CD4-positive, alpha-beta memory T cell (primary cell): ENCODE results near the gene CNTLN. TPM values are rescaled to one million over a fixed set of nuclear protein-coding genes. Genes with fewer than 3 reads are reported as not detected.
A peak's percentile ranks its signal among the peaks of the same experiment; 100 is the strongest.
"Not testable (repeated sequence)": the region's sequence is repeated elsewhere in the genome, so short reads cannot be mapped to it uniquely, and the experiment has no call there.

Source experiments
- CTCF ChIA-PET: fragments of 350-600 bp; sonication (Branson Sonifier 250); formaldehyde crosslinking; loops from one replicate; lab custom pipeline; 2021; ENCODE audit warnings: inconsistent platforms; ENCODE audit not compliant: partially characterized antibody; lab: Charles Lee
- POLR2A ChIA-PET: fragments of 350-600 bp; sonication (Branson Sonifier 250); formaldehyde crosslinking; loops from one replicate; lab custom pipeline; 2021; ENCODE audit not compliant: partially characterized antibody; lab: Charles Lee
- DNase-seq, 5 donors: peaks; one replicate each; pipeline versions ENCODE4 v3.0.0 to v3.0.0-alpha.2; 2020 to 2022; ENCODE audit warnings: mixed read lengths in 1 of 5
- H3K27ac ChIP-seq: one replicate; pipeline ENCODE4 v1.7.0; 2013; ENCODE audit warnings: low read depth, low read length
- H3K27me3 ChIP-seq: 2 replicates; pipeline ENCODE4 v1.7.0; 2013; ENCODE audit warnings: mild to moderate bottlenecking, low read length, moderate library complexity; ENCODE audit not compliant: insufficient read depth
- H3K36me3 ChIP-seq: 2 replicates; pipeline ENCODE4 v1.7.0; 2013; ENCODE audit warnings: mild to moderate bottlenecking, low read length, moderate library complexity; ENCODE audit not compliant: insufficient read depth
- H3K4me1 ChIP-seq: 2 replicates; pipeline ENCODE4 v1.7.0; 2013; ENCODE audit warnings: mild to moderate bottlenecking, low read length, moderate library complexity; ENCODE audit not compliant: insufficient read depth
- H3K4me3 ChIP-seq, 2 donors: one replicate each; pipeline ENCODE4 v1.7.0; 2013; ENCODE audit warnings: low read length in 2 of 2, mild to moderate bottlenecking in 1 of 2
- H3K9me3 ChIP-seq, 2 donors: one replicate each; pipeline ENCODE4 v1.7.0; 2013; ENCODE audit warnings: low read length in 2 of 2, control low read depth in 1 of 2; ENCODE audit not compliant: control insufficient read depth in 1 of 2
- H3K27ac Mint-ChIP-seq, 7 donors: one replicate each; pipeline ENCODE4 v1.8.0; 2020 to 2021; ENCODE audit warnings: mixed read lengths in 7 of 7, mild to moderate bottlenecking in 6 of 7, inconsistent platforms in 3 of 7, moderate library complexity in 3 of 7
- H3K27me3 Mint-ChIP-seq, 2 donors: one replicate each; pipeline ENCODE4 v1.8.0; 2020 to 2021; ENCODE audit warnings: mixed read lengths in 2 of 2
- H3K36me3 Mint-ChIP-seq, 2 donors: one replicate each; pipeline ENCODE4 v1.8.0; 2020 to 2021; ENCODE audit warnings: mixed read lengths in 2 of 2, inconsistent platforms in 1 of 2, mild to moderate bottlenecking in 1 of 2
- H3K4me1 Mint-ChIP-seq, 4 donors: one replicate each; pipeline ENCODE4 v1.8.0; 2020 to 2021; ENCODE audit warnings: mixed read lengths in 4 of 4, mild to moderate bottlenecking in 1 of 4
- H3K4me3 Mint-ChIP-seq, 8 donors: one replicate each; pipeline ENCODE4 v1.8.0; 2020 to 2021; ENCODE audit warnings: mixed read lengths in 8 of 8, mild to moderate bottlenecking in 7 of 8, moderate library complexity in 6 of 8, inconsistent platforms in 3 of 8
- H3K9me3 Mint-ChIP-seq, 8 donors: one replicate each; pipeline ENCODE4 v1.8.0; 2020 to 2021; ENCODE audit warnings: mixed read lengths in 8 of 8, mild to moderate bottlenecking in 5 of 8, inconsistent platforms in 3 of 8, moderate library complexity in 1 of 8
- intact Hi-C: fragments of 100-400 bp; cut with micrococcal nuclease; formaldehyde crosslinking; loops from one replicate; pipeline ENCODE4 v1.15.1; 2023
- polyA plus RNA-seq, 2 donors: library from polyadenylated mRNA; unstranded; fragments of 300-500 nt; fragmentation: Illumina TruSeq; gene quantifications; one replicate each; pipeline ENCODE4 v1.2.3, GENCODE V29; 2021
- total RNA-seq, 2 experiments: library from RNA; stranded (reverse); gene quantifications; one replicate each; pipeline ENCODE4 v1.2.3, GENCODE V29; 2021

The CNTLN gene
- total and polyA plus RNA-seq, 4 experiments from 2014 or later, result 0.03 to 0.15 (median 0.11) TPM; not detected in 1

GRCh38 chr9:17268531-17269188 is 133.8 kb downstream of the CNTLN start:
- H3K27ac ChIP-seq, intact Hi-C loops, H3K9me3 ChIP-seq, CTCF ChIA-PET, H3K4me1 ChIP-seq, H3K4me3 ChIP-seq, POLR2A ChIA-PET, DNase-seq, H3K27me3 Mint-ChIP-seq, H3K36me3 Mint-ChIP-seq, H3K4me3 Mint-ChIP-seq, H3K27ac Mint-ChIP-seq, H3K36me3 ChIP-seq, H3K4me1 Mint-ChIP-seq, H3K27me3 ChIP-seq: not testable (repeated sequence)
- H3K9me3 Mint-ChIP-seq, result peaks cover 0 to 30% (median 13%) of the 10 kb centered on the region in 8 donors

- Histone ChIP-seq H3K4me3 (no peak overlapping the region), H3K9me3 (no peaks in the 10 kb centered on the region), H3K4me1 (no peaks in the 10 kb centered on the region), H3K36me3 (no peaks in the 10 kb centered on the region), H3K27ac (no peak overlapping the region), H3K27me3 (no peaks in the 10 kb centered on the region)
- peaks cover 2 to 33% (median 14%) of the 10 kb centered on the region in 8 donors for H3K9me3 Mint-ChIP-seq
- no peaks in the 10 kb centered on the region for H3K27me3 Mint-ChIP-seq
- no peak overlapping the region for H3K27ac Mint-ChIP-seq
- H3K4me1 Mint-ChIP-seq, result no peaks in the 10 kb centered on the region
- H3K4me3 Mint-ChIP-seq, result no peak overlapping the region
- ChIA-PET POLR2A (no interaction called here), CTCF (no interaction called here)
- no peaks in the 10 kb centered on the region for H3K36me3 Mint-ChIP-seq
- DNase-seq, result no peak
- intact Hi-C loops, result no loop called here
Observed at GRCh38 chr9:17269799-17270198, 135.0 kb downstream of the CNTLN start.

- Histone ChIP-seq H3K36me3 (no peaks in the 10 kb centered on the region), H3K9me3 (no peaks in the 10 kb centered on the region), H3K27ac (no peak overlapping the region), H3K4me1 (no peaks in the 10 kb centered on the region), H3K27me3 (no peaks in the 10 kb centered on the region), H3K4me3 (no peak overlapping the region)
- ChIA-PET POLR2A (no interaction called here), CTCF (no interaction called here)
- Mint-ChIP-seq H3K36me3 (no peaks in the 10 kb centered on the region), H3K27ac (no peak overlapping the region), H3K4me1 (no peaks in the 10 kb centered on the region), H3K27me3 (no peaks in the 10 kb centered on the region), H3K9me3 (peaks cover 2 to 21% (median 10%) of the 10 kb centered on the region in 8 donors), H3K4me3 (no peak overlapping the region)
- intact Hi-C loops, result no loop called here
- DNase-seq, result no peak
Observed at GRCh38 chr9:17272536-17272935, 137.7 kb downstream of the CNTLN start.

GRCh38 chr9:17280350-17281012 is 145.6 kb downstream of the CNTLN start:
- no peaks in the 10 kb centered on the region for H3K27me3 Mint-ChIP-seq
- Histone ChIP-seq H3K9me3 (no peaks in the 10 kb centered on the region), H3K36me3 (no peaks in the 10 kb centered on the region), H3K4me1 (no peaks in the 10 kb centered on the region), H3K27ac (no peak overlapping the region), H3K27me3 (no peaks in the 10 kb centered on the region), H3K4me3 (no peak overlapping the region)
- no peak overlapping the region for H3K27ac Mint-ChIP-seq
- peaks cover 4 to 24% (median 9%) of the 10 kb centered on the region in 8 donors for H3K9me3 Mint-ChIP-seq
- no peaks in the 10 kb centered on the region for H3K36me3 Mint-ChIP-seq
- intact Hi-C loops, result no loop called here
- no peak for DNase-seq
- no peak overlapping the region for H3K4me3 Mint-ChIP-seq
- ChIA-PET CTCF (no interaction called here), POLR2A (no interaction called here)
- no peaks in the 10 kb centered on the region for H3K4me1 Mint-ChIP-seq

GRCh38 chr9:17290673-17291072 is 155.8 kb downstream of the CNTLN start:
- H3K36me3 ChIP-seq, H3K36me3 Mint-ChIP-seq, CTCF ChIA-PET, H3K9me3 ChIP-seq, H3K4me3 Mint-ChIP-seq, H3K27ac ChIP-seq, H3K27me3 Mint-ChIP-seq, H3K4me1 Mint-ChIP-seq, H3K27me3 ChIP-seq, H3K27ac Mint-ChIP-seq, DNase-seq, H3K4me3 ChIP-seq, POLR2A ChIA-PET, H3K4me1 ChIP-seq, intact Hi-C loops: not testable (repeated sequence)
- H3K9me3 Mint-ChIP-seq, result peaks cover 0 to 29% (median 20%) of the 10 kb centered on the region in 8 donors

GRCh38 chr9:17291766-17292165 is 156.9 kb downstream of the CNTLN start:
- H3K27me3 ChIP-seq, result no peaks in the 10 kb centered on the region
- no peak for DNase-seq
- H3K4me1 ChIP-seq, result no peaks in the 10 kb centered on the region
- Mint-ChIP-seq H3K9me3 (peaks cover 0 to 38% (median 24%) of the 10 kb centered on the region in 8 donors), H3K4me3 (no peak overlapping the region), H3K27me3 (no peaks in the 10 kb centered on the region), H3K36me3 (peaks cover 3% of the 10 kb centered on the region in 2 donors), H3K4me1 (peaks cover 0 to 1% (median 0%) of the 10 kb centered on the region in 4 donors), H3K27ac (no peak overlapping the region)
- ChIA-PET CTCF (no interaction called here), POLR2A (no interaction called here)
- H3K36me3 ChIP-seq, result no peaks in the 10 kb centered on the region
- H3K27ac ChIP-seq, result no peak overlapping the region
- H3K4me3 ChIP-seq, result no peak overlapping the region
- no peaks in the 10 kb centered on the region for H3K9me3 ChIP-seq
- intact Hi-C loops, result no loop called here

GRCh38 chr9:17293685-17294084 is 158.8 kb downstream of the CNTLN start:
- Mint-ChIP-seq H3K36me3 (peaks cover 3% of the 10 kb centered on the region in 2 donors), H3K27ac (peak overlapping the region in 1 of 7 donors; percentile 60), H3K9me3 (peaks cover 0 to 40% (median 24%) of the 10 kb centered on the region in 8 donors), H3K27me3 (no peaks in the 10 kb centered on the region), H3K4me1 (peaks cover 0 to 1% (median 0%) of the 10 kb centered on the region in 4 donors), H3K4me3 (no peak overlapping the region)
- H3K4me3 ChIP-seq, result no peak overlapping the region
- H3K27me3 ChIP-seq, result no peaks in the 10 kb centered on the region
- POLR2A ChIA-PET, result no interaction called here
- no peak for DNase-seq
- CTCF ChIA-PET, result no interaction called here
- H3K9me3 ChIP-seq, result no peaks in the 10 kb centered on the region
- no peaks in the 10 kb centered on the region for H3K36me3 ChIP-seq
- intact Hi-C loops, result no loop called here
- no peaks in the 10 kb centered on the region for H3K4me1 ChIP-seq
- H3K27ac ChIP-seq, result no peak overlapping the region
